ENCODE results near the gene WFIKKN2.

WFIKKN2 gene

GRCh38 chr17:50845240-50846147 is 10.1 kb downstream of the WFIKKN2 start:
- TF ChIP-seq TAF1 (IDR thresholded peaks at IDR 0.05; ENCODE audit: borderline replicate concordance, insufficient read depth, low read length) = no peak
- TF ChIP-seq SIN3A (IDR thresholded peaks at IDR 0.05; ENCODE audit: borderline replicate concordance, insufficient read depth, low read length) = no peak
- no peak for TF ChIP-seq REST (IDR thresholded peaks at IDR 0.05; ENCODE audit: insufficient read depth in 1 of 2, low read depth in 2 of 2, low read length in 2 of 2)
- no peak for TF ChIP-seq POLR2AphosphoS5 (IDR thresholded peaks at IDR 0.05; ENCODE audit: low read depth, low read length)
- no peak for TF ChIP-seq FOXP2 (optimal IDR thresholded peaks at IDR 0.05; ENCODE audit: borderline replicate concordance, extremely low read depth, extremely low read length, insufficient read depth)

- TF ChIP-seq POLR2AphosphoS5 (IDR thresholded peaks at IDR 0.05; ENCODE audit: low read depth, low read length) (no peak), FOXP2 (optimal IDR thresholded peaks at IDR 0.05; ENCODE audit: borderline replicate concordance, extremely low read depth, extremely low read length, insufficient read depth) (no peak), SIN3A (IDR thresholded peaks at IDR 0.05; ENCODE audit: borderline replicate concordance, insufficient read depth, low read length) (no peak), TAF1 (IDR thresholded peaks at IDR 0.05; ENCODE audit: borderline replicate concordance, insufficient read depth, low read length) (no peak), REST (IDR thresholded peaks at IDR 0.05; ENCODE audit: insufficient read depth in 1 of 2, low read depth in 2 of 2, low read length in 2 of 2) (no peak)
Measured at GRCh38 chr17:50847566-50847965, 12.2 kb downstream of the WFIKKN2 start.

- TF ChIP-seq SIN3A (IDR thresholded peaks at IDR 0.05; ENCODE audit: borderline replicate concordance, insufficient read depth, low read length) (no peak), FOXP2 (optimal IDR thresholded peaks at IDR 0.05; ENCODE audit: borderline replicate concordance, extremely low read depth, extremely low read length, insufficient read depth) (no peak), REST (IDR thresholded peaks at IDR 0.05; ENCODE audit: insufficient read depth in 1 of 2, low read depth in 2 of 2, low read length in 2 of 2) (no peak), TAF1 (IDR thresholded peaks at IDR 0.05; ENCODE audit: borderline replicate concordance, insufficient read depth, low read length) (no peak), POLR2AphosphoS5 (IDR thresholded peaks at IDR 0.05; ENCODE audit: low read depth, low read length) (no peak)
Measured at GRCh38 chr17:50848039-50848438, 12.7 kb downstream of the WFIKKN2 start.

- TF ChIP-seq POLR2AphosphoS5 (IDR thresholded peaks at IDR 0.05; ENCODE audit: low read depth, low read length) (no peak), SIN3A (IDR thresholded peaks at IDR 0.05; ENCODE audit: borderline replicate concordance, insufficient read depth, low read length) (no peak), TAF1 (IDR thresholded peaks at IDR 0.05; ENCODE audit: borderline replicate concordance, insufficient read depth, low read length) (no peak), FOXP2 (optimal IDR thresholded peaks at IDR 0.05; ENCODE audit: borderline replicate concordance, extremely low read depth, extremely low read length, insufficient read depth) (no peak), REST (IDR thresholded peaks at IDR 0.05; ENCODE audit: insufficient read depth in 1 of 2, low read depth in 2 of 2, low read length in 2 of 2) (no peak)
Measured at GRCh38 chr17:50848711-50849110, 13.3 kb downstream of the WFIKKN2 start.
